C4-2B (cell line): ENCODE measurements around the gene PIM3.

ENCODE experiments used
- CTCF ChIP-seq: fragments of 450-650 bp; conservative IDR thresholded peaks from 2 replicates; pipeline ENCODE4 v1.5.1; 2017; ENCODE audit warnings: mild to moderate bottlenecking
- ZFX ChIP-seq: fragments of 450-650 bp; IDR thresholded peaks from 2 replicates; pipeline ENCODE4 v1.6.1; 2017

DNA sequence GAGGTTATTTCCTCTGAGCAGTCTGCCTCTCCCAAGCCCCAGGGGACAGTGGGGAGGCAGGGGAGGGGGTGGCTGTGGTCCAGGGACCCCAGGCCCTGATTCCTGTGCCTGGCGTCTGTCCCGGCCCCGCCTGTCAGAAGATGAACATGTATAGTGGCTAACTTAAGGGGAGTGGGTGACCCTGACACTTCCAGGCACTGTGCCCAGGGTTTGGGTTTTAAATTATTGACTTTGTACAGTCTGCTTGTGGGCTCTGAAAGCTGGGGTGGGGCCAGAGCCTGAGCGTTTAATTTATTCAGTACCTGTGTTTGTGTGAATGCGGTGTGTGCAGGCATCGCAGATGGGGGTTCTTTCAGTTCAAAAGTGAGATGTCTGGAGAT, 3.1 kb downstream of the PIM3 start:
- TF ChIP-seq CTCF (no peak), ZFX (no peak)
